ENCODE results near the gene DRG1. TPM values are rescaled to one million over a fixed set of nuclear protein-coding genes. Genes with fewer than 3 reads are reported as not detected.

Gene DRG1
- total and polyA plus RNA-seq, 2 donors (not counting 3 experiments of a cell fraction or from before 2014, with no cell fraction given) = 37.7 to 65.1 TPM

DNA sequence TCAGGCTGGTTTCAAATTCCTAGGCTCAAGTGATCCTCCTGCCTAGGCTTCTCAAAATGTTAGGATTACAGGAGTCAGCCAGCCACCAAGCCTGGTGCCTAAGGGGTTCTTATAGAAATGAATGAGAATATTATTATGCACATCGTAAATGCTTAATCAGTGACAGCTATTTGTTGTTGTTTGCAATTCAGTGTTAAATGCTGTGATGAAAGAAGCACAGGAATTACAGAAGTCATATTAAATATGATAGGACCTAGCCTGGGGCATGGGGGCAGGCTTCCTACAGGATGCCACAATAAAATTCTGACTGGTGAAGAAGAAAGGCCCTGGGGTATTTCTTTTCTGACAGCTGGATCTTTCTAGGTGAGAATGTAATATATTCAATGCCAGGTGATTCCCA lies 39.4 kb upstream of the DRG1 start:
- Histone ChIP-seq H3K4me1 (ENCODE audit: control insufficient read depth, extremely low read depth, insufficient read depth, low read length) (no peaks in the 10 kb centered on the region), H3K79me2 (ENCODE audit: control insufficient read depth, insufficient read depth, low read length) (no peaks in the 10 kb centered on the region), H3K27me3 (ENCODE audit: control insufficient read depth in 2 of 2, insufficient read depth in 2 of 2, low read length in 2 of 2) (peaks cover 2 to 7% of the 10 kb centered on the region in 2 experiments), H2AFZ (ENCODE audit: low read depth, low read length) (no peak overlapping the region), H3K9ac (replicated peaks; ENCODE audit: extremely low read depth, insufficient read depth, low read length) (no peak overlapping the region), H4K20me1 (replicated peaks; ENCODE audit: control insufficient read depth, extremely low read depth, insufficient read depth, low read length) (no peaks in the 10 kb centered on the region), H3K27ac (ENCODE audit: insufficient read depth, low read depth, low read length) (no peak overlapping the region), H3K4me2 (ENCODE audit: insufficient read depth, low read length) (no peak overlapping the region), H3K36me3 (ENCODE audit: control insufficient read depth in 2 of 2, extremely low read depth in 1 of 2, insufficient read depth in 2 of 2, low read length in 2 of 2) (no peaks in the 10 kb centered on the region), H3K9me1 (replicated peaks; ENCODE audit: control insufficient read depth, extremely low read depth, insufficient read depth, low read length) (no peaks in the 10 kb centered on the region), H3K4me3 (replicated peaks in 1 of 3; ENCODE audit: insufficient read depth in 1 of 3, low read depth in 1 of 3, low read length in 3 of 3) (no peak overlapping the region), H3K9me3 (replicated peaks; ENCODE audit: control insufficient read depth, insufficient read depth, low read length) (no peaks in the 10 kb centered on the region)
- intact Hi-C loops (cut with micrococcal nuclease) (no loop called here), dilution Hi-C loops (cut with MboI; ENCODE audit: extremely low pct_ligation_motif_present, low sequenced_read_pairs) (no loop called here)
- FAIRE-seq (no peak), DNase-seq (ENCODE audit: low read depth, low spot score) (no peak)
- no TSS peak for BruUV-seq (replicated peaks)
- ChIA-PET CTCF (interaction anchor here (1.2 to 1.4 kb wide), 2 partner anchors 13 to 15 kb away, joined by 3 to 5 read pairs; no protein-coding TSS in a partner anchor), POLR2A (no interaction called here)
- TF ChIP-seq GATA2 (IDR thresholded peaks at IDR 0.05; ENCODE audit: insufficient read depth, insufficient read length, low read depth, low read length) (no peak), MYC (IDR thresholded peaks at IDR 0.05; ENCODE audit: low read depth, low read length) (no peak), POLR2A (IDR thresholded peaks at IDR 0.05; ENCODE audit: low read depth, low read length) (no peak), FOS (IDR thresholded peaks at IDR 0.05; ENCODE audit: borderline replicate concordance, insufficient read depth, low read length) (no peak), EZH2 (IDR thresholded peaks at IDR 0.05; ENCODE audit: borderline replicate concordance, low read depth, low read length, severe bottlenecking) (no peak)

GRCh38 chr22:31361743-31362142 lies 37.7 kb upstream of the DRG1 start:
- H3K9me3 ChIP-seq (replicated peaks; ENCODE audit: control insufficient read depth, insufficient read depth, low read length) = no peaks in the 10 kb centered on the region
- H3K27ac ChIP-seq (ENCODE audit: insufficient read depth, low read depth, low read length) = no peak overlapping the region
- H3K36me3 ChIP-seq (ENCODE audit: control insufficient read depth in 2 of 2, extremely low read depth in 1 of 2, insufficient read depth in 2 of 2, low read length in 2 of 2) = no peaks in the 10 kb centered on the region
- no peaks in the 10 kb centered on the region for H3K4me1 ChIP-seq (ENCODE audit: control insufficient read depth, extremely low read depth, insufficient read depth, low read length)
- no peak for TF ChIP-seq EZH2 (IDR thresholded peaks at IDR 0.05; ENCODE audit: borderline replicate concordance, low read depth, low read length, severe bottlenecking)
- TF ChIP-seq POLR2AphosphoS5 (IDR thresholded peaks at IDR 0.05; ENCODE audit: insufficient read depth, low read depth, low read length) = no peak
- no peak for TF ChIP-seq JUN (IDR thresholded peaks at IDR 0.05; ENCODE audit: borderline replicate concordance, insufficient read depth, insufficient read length, low read depth)
- TF ChIP-seq POLR2A (IDR thresholded peaks at IDR 0.05; ENCODE audit: low read depth, low read length) = no peak
- TF ChIP-seq, protein P1, sequence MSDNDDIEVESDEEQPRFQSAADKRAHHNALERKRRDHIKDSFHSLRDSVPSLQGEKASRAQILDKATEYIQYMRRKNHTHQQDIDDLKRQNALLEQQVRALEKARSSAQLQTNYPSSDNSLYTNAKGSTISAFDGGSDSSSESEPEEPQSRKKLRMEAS (IDR thresholded peaks at IDR 0.05; ENCODE audit: insufficient read depth, insufficient read length) = no peak
- no peak for TF ChIP-seq MYC (IDR thresholded peaks at IDR 0.05; ENCODE audit: low read depth, low read length)
- TF ChIP-seq FOS (IDR thresholded peaks at IDR 0.05; ENCODE audit: borderline replicate concordance, insufficient read depth, low read length) = no peak
- TF ChIP-seq GATA2 (IDR thresholded peaks at IDR 0.05; ENCODE audit: insufficient read depth, insufficient read length, low read depth, low read length) = no peak
- TF ChIP-seq CTCF (IDR thresholded peaks at IDR 0.05; ENCODE audit: extremely low read depth in 1 of 2, insufficient read depth in 1 of 2, low read depth in 1 of 2, low read length in 2 of 2) = no peak
- intact Hi-C loops (cut with micrococcal nuclease) (no loop called here), dilution Hi-C loops (cut with MboI; ENCODE audit: extremely low pct_ligation_motif_present, low sequenced_read_pairs) (no loop called here)
- no peak overlapping the region for H3K4me3 ChIP-seq (replicated peaks in 1 of 3; ENCODE audit: insufficient read depth in 1 of 3, low read depth in 1 of 3, low read length in 3 of 3)
- BruUV-seq (replicated peaks) = no TSS peak
- H3K4me2 ChIP-seq (ENCODE audit: insufficient read depth, low read length) = no peak overlapping the region
- DNase-seq (ENCODE audit: low read depth, low spot score) (no peak), FAIRE-seq (no peak)
- H3K9ac ChIP-seq (replicated peaks; ENCODE audit: extremely low read depth, insufficient read depth, low read length) = no peak overlapping the region
- CTCF ChIA-PET = no interaction called here
- H2AFZ ChIP-seq (ENCODE audit: low read depth, low read length) = no peak overlapping the region
- peaks cover 2 to 4% of the 10 kb centered on the region in 2 experiments for H3K27me3 ChIP-seq (ENCODE audit: control insufficient read depth in 2 of 2, insufficient read depth in 2 of 2, low read length in 2 of 2)
- POLR2A ChIA-PET = no interaction called here
- no peaks in the 10 kb centered on the region for H3K79me2 ChIP-seq (ENCODE audit: control insufficient read depth, insufficient read depth, low read length)
- H3K9me1 ChIP-seq (replicated peaks; ENCODE audit: control insufficient read depth, extremely low read depth, insufficient read depth, low read length) = no peaks in the 10 kb centered on the region
- H4K20me1 ChIP-seq (replicated peaks; ENCODE audit: control insufficient read depth, extremely low read depth, insufficient read depth, low read length) = no peaks in the 10 kb centered on the region

Measured in endothelial cell of umbilical vein (primary cell).